GM08714 (cell line): ENCODE data around the gene BACH2.

ENCODE experiments used
- H3K4me3 ChIP-seq: fragments of 200-500 bp; sonication (Bioruptor generic); 2 replicates; pipeline ENCODE4 v1.5.1; 2014; ENCODE audit warnings: mild to moderate bottlenecking, low read length, inconsistent platforms
- ZNF274 ChIP-seq: IDR thresholded peaks from 2 replicates; pipeline ENCODE4 v1.6.1; 2012; ENCODE audit warnings: mild to moderate bottlenecking, low read depth, low read length

BACH2 gene

DNA sequence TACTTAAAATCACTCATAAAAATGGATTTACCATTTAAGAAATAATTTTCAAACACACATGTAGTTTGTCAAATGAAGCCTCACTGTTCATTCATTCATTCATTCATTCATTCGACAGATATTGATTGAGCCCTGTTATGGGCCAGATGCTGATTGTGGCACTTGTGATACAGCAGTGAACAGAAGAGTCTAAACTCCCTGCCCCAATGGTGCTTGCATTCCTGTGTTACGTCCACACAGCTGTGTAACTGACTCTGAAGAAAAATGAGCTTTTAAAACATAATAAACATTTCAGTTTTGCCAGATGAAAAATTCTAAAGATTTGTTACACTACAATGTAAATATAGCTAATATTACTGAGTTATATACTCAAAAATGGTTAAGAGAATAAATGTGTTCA, 46.2 kb downstream of the BACH2 start:
- TF ChIP-seq ZNF274: no peak

DNA sequence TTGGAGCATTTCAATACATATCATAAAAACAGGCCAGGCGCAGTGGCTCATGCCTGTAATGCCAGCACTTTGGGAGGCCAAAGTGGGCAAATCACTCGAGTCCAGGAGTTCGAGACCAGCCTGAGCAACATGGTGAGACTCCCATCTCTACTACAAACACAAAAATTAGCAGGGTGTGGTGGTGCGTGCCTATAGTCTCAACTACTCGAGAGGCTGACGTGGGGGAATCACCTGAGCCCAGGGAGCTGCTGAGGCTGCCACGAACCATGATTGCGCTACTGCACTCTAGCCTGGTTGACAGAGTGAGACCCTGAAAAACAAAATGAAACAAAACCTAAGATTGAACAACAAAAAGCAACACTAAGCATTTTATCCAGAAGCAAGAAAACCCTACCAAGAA, 47.2 kb downstream of the BACH2 start:
- H3K4me3 ChIP-seq: no peak overlapping the region
- TF ChIP-seq ZNF274: no peak

More for the DNA sequence above, 46.2 kb downstream of the BACH2 start:
- H3K4me3 ChIP-seq: no peak overlapping the region

DNA sequence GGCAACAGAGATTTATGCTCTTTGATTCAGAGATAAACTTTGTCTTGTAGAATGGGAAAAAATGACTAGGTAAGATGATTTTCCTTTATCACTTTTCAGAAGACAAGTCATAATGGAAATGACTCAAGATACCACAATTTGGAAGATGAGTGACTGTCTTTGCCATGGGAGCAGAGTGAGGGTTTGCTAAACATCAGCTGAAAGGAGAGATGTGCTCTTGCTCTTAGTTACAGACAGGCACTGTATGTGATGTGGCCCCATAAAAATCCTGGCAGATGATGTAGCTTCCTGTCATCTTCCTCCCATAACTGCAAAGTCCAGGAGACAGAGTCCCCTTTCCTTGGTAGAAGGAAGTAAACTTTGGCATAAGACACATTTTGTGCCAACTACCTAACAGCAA, 47.6 kb downstream of the BACH2 start:
- no peak for TF ChIP-seq ZNF274

DNA sequence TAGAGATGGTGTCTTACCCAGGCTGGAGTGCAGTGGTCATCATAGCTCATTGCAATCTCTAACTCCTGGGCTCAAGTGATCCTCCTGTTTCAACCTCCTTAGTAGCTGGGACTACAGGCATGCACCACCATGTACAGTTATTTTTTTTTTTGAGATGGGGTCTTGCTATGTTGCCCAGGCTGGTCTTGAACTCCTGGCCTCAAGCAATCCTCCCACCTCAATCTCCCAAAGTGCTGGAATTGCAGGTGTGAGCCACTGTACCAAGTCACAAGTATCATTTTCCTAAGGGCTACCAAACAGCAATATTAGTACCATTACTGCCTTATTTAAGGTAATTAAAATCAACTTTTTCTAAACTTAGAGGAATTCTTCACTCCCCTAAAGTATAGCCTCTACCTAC, 49.4 kb downstream of the BACH2 start:
- no peak overlapping the region for H3K4me3 ChIP-seq
- TF ChIP-seq ZNF274: no peak

More for the DNA sequence above, 47.6 kb downstream of the BACH2 start:
- no peak overlapping the region for H3K4me3 ChIP-seq

DNA sequence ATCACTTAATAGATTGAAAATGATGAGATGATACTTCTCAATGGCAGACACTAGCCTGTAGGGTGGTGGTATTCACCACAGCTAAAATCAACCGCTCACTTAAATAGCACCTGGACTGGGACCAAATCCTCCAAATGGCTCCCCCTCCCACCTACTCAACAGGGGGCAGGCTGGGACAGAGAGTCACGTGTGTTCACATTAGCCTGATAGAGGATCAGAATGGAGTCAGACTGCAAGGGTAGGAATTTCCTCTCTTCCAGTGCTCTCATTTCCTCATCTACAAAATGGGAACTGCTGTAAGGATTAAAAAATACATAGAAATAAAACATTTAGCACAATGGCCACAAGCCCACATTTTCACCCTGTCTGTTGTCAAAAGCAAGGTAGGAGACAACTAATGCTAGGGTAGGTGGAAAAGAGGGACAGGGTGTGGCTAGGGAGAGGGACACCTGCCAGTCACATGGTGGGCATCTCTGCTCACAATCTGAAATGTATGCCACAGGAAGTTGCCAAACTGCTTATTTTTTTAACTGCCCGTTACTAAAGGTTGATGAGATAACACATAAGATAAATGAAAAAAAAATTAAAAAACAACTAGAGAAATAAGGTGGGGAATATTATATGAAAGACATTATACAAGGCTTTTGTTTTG, 55.3 kb downstream of the BACH2 start:
- TF ChIP-seq ZNF274: no peak
- H3K4me3 ChIP-seq: no peak overlapping the region

GRCh38 chr6:90238496-90239266, 58.0 kb downstream of the BACH2 start:
- no peak for TF ChIP-seq ZNF274
- H3K4me3 ChIP-seq: no peak overlapping the region

GRCh38 chr6:90237350-90237990, 59.2 kb downstream of the BACH2 start:
- TF ChIP-seq ZNF274: no peak
- no peak overlapping the region for H3K4me3 ChIP-seq

DNA sequence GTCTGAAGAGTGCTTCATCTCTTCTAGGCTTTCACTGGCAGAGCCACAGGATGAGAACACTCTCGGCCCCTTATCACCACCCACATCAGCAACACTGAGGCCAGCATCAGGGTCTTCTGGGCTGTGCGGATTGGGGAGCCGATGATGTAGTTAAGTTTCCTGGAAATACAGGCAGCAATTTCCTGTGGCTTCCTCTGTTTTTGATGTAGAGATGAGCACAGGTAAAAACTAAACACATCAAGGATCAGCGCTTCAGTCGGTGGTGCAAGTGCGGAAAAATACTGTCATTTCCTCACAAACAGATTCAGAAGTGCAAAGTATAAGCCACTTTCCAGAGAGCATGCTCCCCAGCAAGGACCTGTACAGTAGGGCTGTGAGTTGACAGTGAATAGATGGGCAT, 62.6 kb downstream of the BACH2 start:
- TF ChIP-seq ZNF274: no peak
- no peak overlapping the region for H3K4me3 ChIP-seq

- TF ChIP-seq ZNF274: no peak
- no peak overlapping the region for H3K4me3 ChIP-seq
Observed at GRCh38 chr6:90233213-90233612, 63.4 kb downstream of the BACH2 start.

DNA sequence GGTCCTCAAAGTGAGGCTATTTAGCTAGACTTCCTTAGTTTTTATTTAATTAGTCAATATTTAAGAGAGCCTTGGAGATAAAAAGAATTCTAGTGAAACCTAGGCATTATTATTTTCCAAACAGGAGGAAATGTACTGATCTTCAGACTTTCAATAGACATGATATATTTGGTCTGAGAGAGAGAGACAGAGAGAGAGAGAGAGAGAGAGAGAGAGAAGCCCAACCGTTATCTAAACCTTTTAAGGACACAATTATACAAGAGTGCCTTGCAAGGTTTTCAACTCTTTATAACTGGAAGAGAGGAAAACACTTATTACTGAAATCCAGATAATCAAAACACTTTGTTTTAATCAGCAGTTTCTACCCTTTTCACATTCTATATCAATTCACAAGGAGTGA, 64.8 kb downstream of the BACH2 start:
- TF ChIP-seq ZNF274: no peak
- no peak overlapping the region for H3K4me3 ChIP-seq

DNA sequence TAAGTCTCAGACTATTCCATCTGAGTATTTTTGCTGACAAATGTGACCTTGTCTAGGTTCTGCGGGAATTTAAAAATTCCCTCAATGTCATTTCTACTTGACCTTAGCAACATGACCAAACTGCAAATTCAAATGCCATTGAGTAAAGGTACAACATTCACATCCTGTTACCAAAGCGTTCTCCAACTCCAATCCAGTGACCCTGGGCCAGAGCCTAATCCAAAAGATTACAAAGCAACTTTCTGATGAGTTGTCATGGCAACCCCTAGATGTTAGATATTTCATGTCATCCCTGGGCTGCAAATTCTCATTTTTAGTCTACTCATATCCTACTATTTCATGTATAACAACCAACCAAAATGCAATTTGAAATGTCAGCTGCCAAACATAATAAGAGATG, 65.3 kb downstream of the BACH2 start:
- no peak for TF ChIP-seq ZNF274
- H3K4me3 ChIP-seq: no peak overlapping the region

DNA sequence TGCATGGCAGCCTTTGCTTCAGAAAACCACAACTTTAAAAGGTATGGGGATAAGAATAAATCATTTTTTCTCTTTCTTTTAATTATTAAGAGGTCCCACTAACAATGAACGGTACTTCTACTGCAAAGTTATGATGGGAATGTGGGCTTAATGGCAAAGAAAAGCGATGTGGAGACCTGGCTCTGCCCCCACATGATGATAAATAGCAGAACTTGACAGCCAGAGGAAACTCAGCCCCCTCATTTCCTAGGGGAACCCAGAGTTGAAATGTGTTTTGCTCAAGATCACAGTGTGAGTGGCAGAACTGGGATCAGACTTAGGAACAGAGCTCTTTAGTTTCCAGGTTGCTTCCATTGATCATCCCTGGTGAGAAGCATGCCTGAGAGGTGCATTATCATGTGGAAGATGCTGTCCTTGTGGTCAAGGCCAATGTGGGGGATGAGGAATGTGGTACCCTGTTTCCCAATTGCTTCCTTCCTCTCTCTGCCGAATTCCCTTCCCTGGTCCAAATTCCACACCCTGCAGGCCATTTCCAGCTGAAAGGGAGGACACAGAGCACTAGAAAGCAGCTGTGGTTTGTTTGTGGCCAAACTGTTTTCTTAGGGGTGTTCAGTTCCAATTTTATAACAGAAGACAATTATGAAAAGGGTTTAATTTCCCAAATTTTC, 66.0 kb downstream of the BACH2 start:
- no peak for TF ChIP-seq ZNF274
- H3K4me3 ChIP-seq: no peak overlapping the region

DNA sequence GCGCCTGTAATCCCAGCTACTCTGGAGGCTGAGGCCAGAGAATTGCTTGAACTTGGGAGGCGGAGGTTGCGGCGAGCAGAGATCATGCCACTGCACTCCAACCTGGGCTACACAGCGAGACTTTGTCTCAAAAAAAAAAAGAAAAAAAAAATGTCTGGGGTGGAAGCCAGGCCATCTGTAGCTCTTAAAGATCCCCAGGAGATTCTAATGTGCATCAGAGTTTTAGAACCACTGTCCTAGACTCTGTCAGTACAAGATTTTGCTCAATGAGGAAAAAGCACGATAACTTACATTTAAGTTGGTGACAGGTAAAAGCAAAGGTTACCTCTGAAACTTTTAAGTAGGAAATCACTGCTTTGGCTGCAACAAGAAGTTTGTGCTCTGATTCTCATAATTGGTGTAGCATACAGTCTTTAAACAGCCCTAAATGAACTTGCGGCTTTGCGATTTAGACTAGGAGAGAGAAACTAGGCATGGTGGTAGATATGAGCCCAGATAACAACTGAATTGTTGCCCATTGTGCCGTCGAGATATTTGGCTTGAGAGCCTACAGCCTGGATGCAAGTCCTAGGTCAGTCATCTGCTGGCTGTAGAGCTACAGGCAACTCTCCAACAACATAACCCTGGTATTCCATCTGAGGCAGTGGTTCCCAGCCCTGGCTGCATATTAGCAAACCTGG, 67.2 kb downstream of the BACH2 start:
- no peak for TF ChIP-seq ZNF274

DNA sequence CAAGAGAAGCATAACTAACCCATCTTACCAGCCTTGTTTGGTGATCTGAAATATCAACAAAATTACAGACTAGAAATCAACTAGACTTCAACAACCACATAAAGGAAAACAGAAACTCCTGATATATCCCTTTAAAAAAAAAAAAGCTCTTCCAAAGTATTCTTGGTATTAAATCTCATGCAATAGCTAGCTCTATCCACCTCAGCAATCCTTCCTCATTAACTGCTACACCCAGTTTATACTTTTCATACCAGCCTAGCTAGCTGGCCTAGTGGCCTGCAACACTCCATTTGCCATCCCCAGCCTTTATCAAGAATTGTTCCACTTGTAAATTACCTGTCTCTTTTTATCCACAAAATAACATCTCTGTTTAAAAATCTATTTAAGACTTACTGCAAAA, 69.0 kb downstream of the BACH2 start:
- no peak for TF ChIP-seq ZNF274

More for the DNA sequence above, 67.2 kb downstream of the BACH2 start:
- no peak overlapping the region for H3K4me3 ChIP-seq

GRCh38 chr6:90227213-90227612, 69.4 kb downstream of the BACH2 start:
- TF ChIP-seq ZNF274: no peak
- H3K4me3 ChIP-seq: no peak overlapping the region

More for the DNA sequence above, 69.0 kb downstream of the BACH2 start:
- no peak overlapping the region for H3K4me3 ChIP-seq
